Measurements from ENCODE around the gene TNFRSF6B.
"Not testable (repeated sequence)": the region's sequence is repeated elsewhere in the genome, so short reads cannot be mapped to it uniquely, and the experiment has no call there.

Gene TNFRSF6B

GRCh38 chr20:63696628-63697356, at the start of gene TNFRSF6B:
TSS of gene TNFRSF6B (plus strand) at chr20:63696652. CDS start at chr20:63696768, 116 bp downstream.
- DNase-seq, result no peak

GRCh38 chr20:63648190-63648589, 48.3 kb upstream of the TNFRSF6B start:
- no peak for DNase-seq

- DNase-seq, result no peak
Observed at GRCh38 chr20:63648895-63649589, 47.4 kb upstream of the TNFRSF6B start.

GRCh38 chr20:63650486-63650885, 46.0 kb upstream of the TNFRSF6B start:
- DNase-seq, result not testable (repeated sequence)

- DNase-seq, result no peak
Observed at GRCh38 chr20:63651942-63652191, 44.6 kb upstream of the TNFRSF6B start.

GRCh38 chr20:63652192-63652980, 44.1 kb upstream of the TNFRSF6B start:
- peak in 1 of 2 donors; percentile 53 for DNase-seq

- DNase-seq, result peak; percentile 64 to 78
Observed at GRCh38 chr20:63653041-63653973, 43.1 kb upstream of the TNFRSF6B start, which contains the start of gene STMN3. TSS of gene STMN3 (minus strand) at chr20:63653424. CDS start at chr20:63653345, 79 bp downstream.

- no peak for DNase-seq
Observed at GRCh38 chr20:63653974-63654668, 42.3 kb upstream of the TNFRSF6B start.

- DNase-seq, result no peak
Observed at GRCh38 chr20:63655249-63655648, 41.2 kb upstream of the TNFRSF6B start.

- no peak for DNase-seq
Observed at GRCh38 chr20:63656451-63656850, 40.0 kb upstream of the TNFRSF6B start.

- DNase-seq, result no peak
Observed at GRCh38 chr20:63657260-63657936, 39.1 kb upstream of the TNFRSF6B start.

- peak; percentile 84 to 91 for DNase-seq
Observed at GRCh38 chr20:63657937-63658748, 38.3 kb upstream of the TNFRSF6B start, which contains the start of gene RTEL1. TSS of gene RTEL1 (plus strand) at chr20:63658312. CDS start at chr20:63659403, 1,091 bp downstream.

GRCh38 chr20:63658749-63659187, 37.7 kb upstream of the TNFRSF6B start:
- DNase-seq, result no peak

- DNase-seq, result no peak
Observed at GRCh38 chr20:63659370-63659769, 37.1 kb upstream of the TNFRSF6B start.

- not testable (repeated sequence) for DNase-seq
Observed at GRCh38 chr20:63660174-63660573, 36.3 kb upstream of the TNFRSF6B start.

GRCh38 chr20:63660622-63661021, 35.8 kb upstream of the TNFRSF6B start:
- DNase-seq, result no peak

- no peak for DNase-seq
Observed at GRCh38 chr20:63661108-63661507, 35.3 kb upstream of the TNFRSF6B start.

- DNase-seq, result no peak
Observed at GRCh38 chr20:63661959-63662812, 34.3 kb upstream of the TNFRSF6B start.

GRCh38 chr20:63662813-63663189, 33.7 kb upstream of the TNFRSF6B start:
- no peak for DNase-seq

Measured in CD4-positive, alpha-beta T cell treated with Interferon alpha-2 for 1 hour (primary cell).